GM20000 (cell line): ENCODE data around the gene THAP7.

Source experiments
- DNase-seq: peaks from one replicate; pipeline ENCODE4 v3.0.0; 2012; ENCODE audit warnings: low spot score
- CTCF ChIP-seq: IDR thresholded peaks from 2 replicates; pipeline ENCODE4 v1.5.1; 2012; ENCODE audit warnings: mild to moderate bottlenecking, control low read depth; ENCODE audit errors: extremely low read depth, missing control alignments

Gene THAP7

GRCh38 chr22:20962491-20962945 lies 39.4 kb downstream of the THAP7 start:
- DNase-seq = no peak
- no peak for TF ChIP-seq CTCF

- no peak for TF ChIP-seq CTCF
Measured at GRCh38 chr22:20960609-20961008, 41.3 kb downstream of the THAP7 start.

GRCh38 chr22:20959578-20960461 lies 42.1 kb downstream of the THAP7 start:
- no peak for DNase-seq
- no peak for TF ChIP-seq CTCF

More at GRCh38 chr22:20960609-20961008, 41.3 kb downstream of the THAP7 start:
- DNase-seq = no peak

- no peak for TF ChIP-seq CTCF
- peak; percentile 81 for DNase-seq
Measured at GRCh38 chr22:20957683-20958431, 44.1 kb downstream of the THAP7 start.

GRCh38 chr22:20957102-20957682 lies 44.7 kb downstream of the THAP7 start:
- TF ChIP-seq CTCF = no peak
- peak; percentile 67 for DNase-seq

- no peak for DNase-seq
- no peak for TF ChIP-seq CTCF
Measured at GRCh38 chr22:20956258-20957101, 45.4 kb downstream of the THAP7 start.
